Stimulated activated CD4-positive, alpha-beta T cell treated with anti-CD3 and anti-CD28 coated beads, TNF-alpha, amount 100 ng/mL, for 24 hours (primary cell): ENCODE results near the gene DUS3L.
"Not testable (repeated sequence)": the region's sequence is repeated elsewhere in the genome, so short reads cannot be mapped to it uniquely, and the experiment has no call there.

Experiments used
- DNase-seq, 3 experiments: peaks; one replicate each; pipeline ENCODE4 v3.0.0-alpha.2; 2020; ENCODE audit warnings: low read depth in 3 of 3

The DUS3L gene

DNA sequence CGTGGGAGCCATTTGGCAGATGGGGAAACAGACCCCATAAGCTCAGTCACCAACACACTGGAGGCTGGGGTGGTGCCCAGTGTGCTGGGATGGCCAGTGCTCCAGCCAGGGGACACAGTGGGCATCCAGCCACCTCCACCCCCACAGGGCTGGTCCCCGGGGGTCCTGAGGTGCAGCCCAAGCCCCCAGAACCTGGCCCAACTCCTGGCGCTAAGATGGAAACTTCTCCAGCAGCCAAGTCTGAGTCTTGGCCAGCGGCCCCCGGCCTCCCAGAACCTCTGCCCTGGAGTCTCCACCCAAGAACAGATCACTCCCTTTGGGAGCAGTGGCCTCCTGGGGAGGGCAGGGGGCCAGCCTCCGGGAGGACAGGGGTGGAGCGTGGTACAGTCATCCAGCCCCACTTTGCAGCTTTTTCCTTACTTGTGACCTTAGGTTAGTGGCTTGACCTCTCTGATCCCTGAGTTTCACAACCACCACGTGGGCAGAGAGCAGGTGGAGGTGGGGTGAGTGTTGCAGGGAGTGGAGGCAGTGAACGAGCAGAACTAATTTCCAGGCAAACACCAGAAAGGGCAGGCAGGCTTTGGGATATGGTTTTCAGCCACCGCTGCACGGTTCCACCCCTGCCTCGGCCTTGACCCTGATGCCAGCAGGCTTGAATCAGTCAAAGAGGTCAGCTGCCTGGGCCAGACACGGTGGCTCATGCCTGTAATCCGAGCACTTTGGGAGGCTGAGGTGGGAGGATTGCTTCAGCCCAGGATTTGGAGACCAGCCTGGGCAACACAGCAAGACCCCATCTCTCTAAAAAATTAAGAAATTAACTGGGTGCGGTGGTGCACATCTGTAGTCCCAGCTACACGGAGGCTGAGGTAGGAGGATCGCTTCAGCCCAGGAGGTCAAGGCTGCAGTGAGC, 9.7 kb upstream of the DUS3L start:
- no peak for DNase-seq

DNA sequence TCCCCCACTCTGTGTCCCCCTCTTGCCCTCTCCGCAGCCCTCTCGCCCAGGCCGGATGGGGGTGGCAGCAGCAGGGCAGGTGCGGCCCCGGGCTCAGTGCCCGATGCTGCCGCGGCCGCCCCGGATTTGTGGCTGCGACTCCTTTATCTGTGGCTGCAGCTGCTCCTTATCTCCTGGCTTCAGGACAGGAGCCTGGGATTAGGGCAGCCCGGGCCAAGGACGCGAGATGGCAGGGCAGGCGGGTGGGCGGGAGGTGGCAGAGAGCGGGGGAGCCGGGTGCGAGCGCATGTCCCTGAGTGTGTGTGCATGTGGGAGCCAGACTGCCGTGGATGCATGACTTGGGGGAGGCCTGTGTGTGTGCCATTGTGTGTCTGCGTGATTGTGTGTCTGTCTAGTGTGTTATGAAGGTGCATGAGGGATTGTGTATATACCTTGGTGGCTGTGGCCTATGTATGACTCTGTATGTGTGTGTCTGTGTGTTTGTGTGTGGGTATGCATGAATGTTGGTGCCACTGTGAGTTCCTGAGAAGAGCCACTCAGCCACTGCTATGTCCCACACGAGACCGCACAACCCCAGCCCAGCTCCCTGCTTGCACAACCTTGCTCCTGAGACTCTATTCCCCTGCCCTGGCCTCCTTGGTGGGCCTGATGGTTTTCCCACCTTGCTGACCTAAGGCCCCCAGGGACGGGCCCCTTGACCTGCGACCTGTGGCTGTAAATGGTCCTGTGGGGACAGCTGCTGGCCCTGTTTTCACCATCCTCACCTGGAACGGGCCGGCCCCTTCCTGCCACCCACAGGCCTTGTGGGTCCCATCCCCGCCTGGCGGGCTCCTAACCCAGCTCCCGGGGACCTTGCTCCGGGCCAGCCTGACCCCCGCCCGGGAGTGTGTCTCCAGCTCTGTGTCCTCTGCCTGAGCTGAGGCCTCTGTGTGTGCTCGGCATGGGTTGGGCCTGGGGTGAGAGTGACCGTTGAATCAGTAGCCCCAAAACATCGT, 8.6 kb upstream of the DUS3L start:
- DNase-seq: no peak

DNA sequence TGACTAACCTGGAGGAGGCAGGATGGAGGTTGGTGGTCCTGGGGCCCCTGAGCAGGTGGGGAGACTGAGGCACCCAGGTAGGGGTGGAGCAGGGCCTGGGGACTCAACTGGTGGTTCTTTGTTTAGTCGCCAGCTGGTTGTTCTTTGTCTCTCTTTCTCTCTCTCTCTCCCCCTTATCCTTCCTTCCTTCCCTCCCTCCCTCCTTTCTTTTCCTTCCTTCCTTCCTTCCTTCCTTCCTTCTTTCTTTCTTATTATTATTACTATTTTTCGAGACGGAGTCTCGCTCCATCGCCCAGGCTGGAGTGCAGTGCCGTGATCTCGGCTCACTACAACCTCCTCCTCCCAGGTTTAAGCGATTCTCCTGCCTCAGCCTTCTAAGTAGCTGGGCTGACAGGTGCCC, 7.3 kb upstream of the DUS3L start:
- DNase-seq: no peak

DNA sequence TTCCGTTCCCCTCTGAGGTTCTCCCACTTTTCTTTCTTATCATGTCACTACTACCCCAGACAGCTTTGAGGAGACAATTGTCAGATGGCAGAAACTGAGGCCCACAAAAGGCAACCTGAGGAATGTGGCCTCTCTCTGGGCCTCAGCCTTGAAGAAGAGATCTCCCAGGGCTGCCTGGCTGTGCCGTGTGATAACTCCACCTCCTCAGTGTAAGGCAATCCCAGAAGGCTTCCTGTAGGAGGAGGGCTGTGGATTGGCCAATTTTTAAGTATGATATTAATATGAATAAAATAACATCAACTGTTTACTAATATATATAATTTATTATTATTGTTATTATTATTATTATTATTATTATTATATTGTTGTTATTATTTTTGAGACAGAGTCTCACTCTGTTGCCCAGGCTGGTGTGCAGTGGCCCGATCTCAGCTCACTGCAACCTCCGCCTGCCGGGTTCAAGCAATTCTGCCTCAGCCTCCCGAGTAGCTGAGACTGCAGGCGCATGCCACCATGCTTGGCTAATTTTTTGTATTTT, 4.5 kb upstream of the DUS3L start:
- no peak for DNase-seq

DNA sequence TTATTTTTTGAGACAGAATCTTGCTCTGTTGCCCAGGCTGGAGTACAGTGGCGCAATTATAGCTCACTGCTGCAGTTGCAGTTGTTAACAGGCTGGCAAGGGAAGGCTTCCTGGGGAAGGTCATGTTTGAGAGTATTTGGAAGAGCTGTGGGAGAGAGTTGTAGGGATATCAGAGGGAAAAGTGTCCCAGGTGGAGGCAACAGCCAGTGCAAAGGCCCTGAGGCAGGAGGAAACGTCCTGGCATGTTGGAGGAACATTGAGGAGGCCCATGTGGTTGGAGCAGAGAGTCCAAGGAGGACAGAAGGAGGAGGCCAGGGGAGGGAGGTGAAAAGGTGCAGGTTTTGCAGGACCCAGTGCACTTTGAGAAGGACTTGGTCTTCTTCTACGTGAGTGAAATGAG, 2.2 kb upstream of the DUS3L start:
- no peak for DNase-seq

DNA sequence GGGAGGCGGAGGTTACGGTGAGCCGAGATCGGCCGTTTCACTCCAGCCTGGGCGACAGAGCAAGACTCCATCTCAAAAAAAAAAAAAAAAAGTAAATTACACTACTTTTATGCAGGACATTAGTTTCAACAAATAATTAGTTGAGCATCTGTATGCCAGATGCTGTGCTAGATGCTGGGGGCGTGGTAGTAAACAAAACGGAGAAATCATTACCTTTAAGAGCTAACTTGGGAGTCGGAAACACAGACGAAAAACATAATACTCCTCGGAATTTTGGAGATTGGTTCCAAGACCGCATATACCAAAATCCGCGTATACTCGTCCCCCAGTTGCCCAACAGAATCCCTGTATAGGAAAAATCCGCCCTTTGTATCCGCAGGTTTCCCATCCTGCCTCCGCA, 1.3 kb upstream of the DUS3L start:
- no peak for DNase-seq

DNA sequence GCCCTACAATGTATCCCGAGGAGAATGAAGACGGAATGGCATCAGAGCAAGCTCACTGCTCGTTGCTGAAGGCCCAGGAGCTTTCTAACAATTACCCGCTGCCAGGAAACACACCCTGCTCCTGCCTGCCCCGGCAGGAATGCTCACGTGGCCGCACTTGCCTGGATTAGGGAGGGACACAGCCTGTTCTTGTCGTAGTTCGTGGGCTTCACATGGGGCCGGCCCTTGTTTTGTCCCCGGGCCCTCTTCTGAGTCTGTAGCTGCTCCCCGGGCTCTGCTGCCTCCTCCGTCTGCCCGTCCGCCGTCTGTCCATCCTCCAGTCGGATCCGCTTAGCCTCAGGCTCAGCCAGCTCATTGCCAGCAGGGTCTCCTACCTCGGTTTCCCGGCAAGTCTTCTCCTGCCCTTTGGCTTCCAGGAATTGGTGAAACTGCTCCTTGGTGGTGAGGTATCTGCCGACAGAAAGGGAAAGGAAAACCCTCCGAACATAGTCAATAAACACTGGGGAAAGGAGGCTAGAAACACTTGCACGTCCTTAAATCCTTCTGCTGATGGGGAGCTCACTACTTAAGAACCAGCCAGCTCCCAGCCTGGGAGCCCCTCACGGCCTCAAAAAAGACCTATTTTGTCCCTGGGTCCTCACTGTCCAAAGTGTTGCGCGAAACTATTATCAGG, 941 bp downstream of the DUS3L start:
- no peak for DNase-seq

DNA sequence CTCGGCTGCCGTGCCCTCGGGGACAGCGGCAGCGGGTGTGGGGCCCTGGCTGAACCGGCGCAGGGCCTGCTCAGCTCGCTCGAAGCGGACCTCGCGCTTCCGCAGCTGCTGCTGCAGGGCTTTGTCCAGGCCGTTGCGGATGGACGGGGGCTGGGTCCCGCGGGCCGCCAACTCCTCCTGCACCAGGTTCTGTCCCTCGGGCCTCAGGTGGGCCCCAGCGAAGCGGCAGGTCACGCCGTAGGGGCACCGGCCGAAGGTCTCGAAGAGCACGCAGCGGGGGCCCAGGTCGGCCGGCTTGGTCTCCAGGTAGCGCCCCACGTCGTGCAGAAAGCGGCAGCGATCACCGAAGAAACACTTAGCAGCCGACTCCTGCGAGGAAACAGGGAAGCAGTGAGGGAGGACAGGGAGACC, 1.6 kb downstream of the DUS3L start:
- no peak for DNase-seq

DNA sequence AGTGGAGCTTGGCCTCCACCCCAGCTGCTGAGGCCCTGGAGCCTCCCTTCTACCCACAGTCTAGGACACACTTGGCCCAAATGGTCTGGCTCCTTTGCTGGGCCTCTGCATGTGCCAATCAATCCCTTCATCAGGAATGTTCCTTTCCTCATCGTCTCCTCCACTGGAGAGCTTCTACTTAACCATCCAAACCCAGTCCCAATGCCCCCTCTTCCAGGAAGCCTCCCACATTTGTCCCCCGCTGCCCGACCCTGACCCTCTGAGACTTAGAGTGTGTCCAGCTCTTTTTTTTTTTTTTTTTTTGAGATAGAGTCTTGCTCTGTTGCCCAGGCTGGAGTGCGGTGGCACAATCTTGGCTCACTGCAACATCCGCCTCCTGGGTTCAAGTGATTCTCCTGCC, 2.5 kb downstream of the DUS3L start:
- no peak for DNase-seq

DNA sequence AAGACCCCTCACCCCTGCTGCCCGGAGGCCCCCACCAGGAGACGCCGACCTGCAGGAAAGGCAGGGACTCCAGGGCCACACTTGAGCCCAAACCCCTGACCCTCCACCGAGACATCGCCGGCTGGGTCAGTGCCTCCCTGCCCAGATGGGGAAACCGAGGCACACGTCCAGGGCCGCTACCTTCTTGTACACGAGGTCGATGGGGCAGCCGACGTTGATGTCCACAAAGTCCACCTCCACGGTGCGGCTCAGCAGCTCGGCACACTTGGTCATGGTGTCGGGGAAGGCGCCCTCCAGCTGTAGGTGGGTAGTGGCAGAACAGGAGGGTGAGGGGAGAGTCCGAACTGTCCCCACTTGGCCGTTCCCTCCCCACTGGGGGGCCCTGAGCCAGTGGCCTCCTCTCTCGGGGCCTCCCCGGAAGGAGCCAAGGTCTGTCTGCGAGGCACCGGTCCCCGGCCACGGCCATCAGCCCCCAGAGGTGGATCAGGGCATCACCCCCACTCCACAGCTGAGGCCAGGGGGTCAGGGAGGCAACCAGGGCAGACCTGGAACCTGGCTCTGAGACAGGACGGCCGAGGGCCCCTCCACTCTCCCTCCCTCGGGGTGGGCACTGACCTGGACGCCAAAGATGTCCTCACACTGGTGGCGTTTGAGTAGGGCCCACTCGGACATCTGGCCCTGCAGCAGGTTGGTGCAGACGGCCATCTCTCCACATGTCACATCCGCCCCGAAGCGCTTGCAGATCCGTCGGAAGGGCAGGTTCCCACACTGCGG, 3.4 kb downstream of the DUS3L start:
- no peak for DNase-seq

DNA sequence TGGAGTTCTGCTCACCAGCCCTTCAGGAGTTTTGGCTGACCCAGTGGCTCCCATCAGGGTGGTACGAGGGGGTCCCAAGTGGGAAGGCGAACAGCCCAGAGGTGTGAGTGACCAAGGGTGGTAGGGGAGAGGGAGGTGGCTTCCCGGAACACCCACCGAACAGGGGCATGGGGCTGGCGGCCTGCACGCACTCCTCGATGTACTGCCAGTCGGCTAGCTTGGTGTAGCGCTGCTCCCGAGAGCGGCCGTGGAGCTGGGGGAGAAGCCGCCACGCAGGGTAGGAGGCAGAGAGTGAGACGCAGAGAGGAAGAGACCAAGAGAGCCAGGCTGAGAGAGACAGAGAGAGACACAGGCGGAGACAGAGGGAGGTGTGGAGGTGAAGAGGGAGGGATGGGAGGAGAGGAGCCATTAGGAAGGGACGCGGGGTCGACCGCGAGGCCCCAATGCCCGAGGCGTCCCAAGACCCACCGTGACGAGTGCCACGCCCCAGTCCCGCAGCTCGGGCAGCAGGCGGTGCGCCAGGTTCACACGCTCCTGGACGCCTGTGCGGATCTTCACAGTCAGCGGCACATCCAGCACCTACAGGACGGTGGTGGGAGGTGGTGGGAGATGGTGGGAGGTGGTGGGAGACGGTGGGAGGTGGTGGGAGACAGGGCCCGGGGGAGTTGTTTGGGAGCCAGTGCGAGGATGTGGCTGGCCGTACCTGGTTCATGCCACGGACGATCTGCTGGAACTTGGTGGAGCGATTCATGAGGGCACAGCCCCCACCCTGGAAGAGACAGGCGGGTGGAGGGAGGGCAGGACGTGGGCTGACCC, 4.2 kb downstream of the DUS3L start:
- no peak for DNase-seq

DNA sequence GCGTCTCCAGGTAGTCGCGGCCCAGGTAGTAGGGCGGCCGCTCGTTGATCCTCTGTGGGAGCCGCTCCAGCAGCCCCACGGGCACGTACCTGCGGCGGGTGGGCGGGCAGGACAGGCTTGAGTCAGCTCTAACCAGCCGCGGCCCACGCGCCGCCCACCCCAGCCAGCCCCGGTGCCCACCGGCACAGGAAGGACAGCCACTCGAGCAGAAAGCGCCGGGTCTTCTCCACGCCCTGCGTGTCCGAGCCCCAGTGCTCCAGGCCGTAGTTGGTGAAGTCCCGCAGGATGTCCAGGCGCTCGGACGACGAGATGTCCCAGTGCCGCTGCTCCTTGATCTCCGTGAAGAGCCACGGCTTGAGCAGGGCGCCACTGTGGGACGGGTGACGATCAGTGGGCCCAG, 5.5 kb downstream of the DUS3L start:
- DNase-seq: no peak

DNA sequence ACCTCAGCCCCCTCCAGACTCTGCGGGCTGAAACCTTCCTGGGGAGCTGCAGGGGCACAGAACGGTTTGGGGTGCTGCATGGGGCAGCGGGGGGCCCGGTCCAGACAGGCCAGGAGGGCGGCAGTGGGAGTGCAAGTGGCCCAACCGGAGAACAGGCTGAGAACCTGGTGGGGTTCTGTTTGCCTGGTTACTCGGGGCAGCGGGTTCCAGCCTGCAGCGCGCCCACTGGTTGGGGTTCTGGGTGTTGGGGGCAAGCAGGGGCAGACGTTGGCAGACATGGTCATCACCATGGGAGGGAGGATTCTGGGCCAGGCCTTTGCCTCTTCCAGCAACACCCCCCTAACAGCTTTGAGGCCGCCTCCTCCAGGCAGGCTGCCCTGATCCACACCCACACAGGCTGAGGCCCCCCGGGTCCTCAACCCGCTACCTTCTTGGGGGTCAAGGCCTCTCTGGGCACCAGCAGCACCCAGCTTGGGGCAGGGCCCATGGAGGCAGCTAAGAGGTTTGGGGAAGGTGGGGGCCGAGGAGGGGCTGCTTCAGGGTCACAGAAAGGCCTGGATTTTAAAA, 6.3 kb downstream of the DUS3L start, which contains the start of gene PRR22:
TSS of gene PRR22 (minus strand) at position 166 of the 567 bp plus-strand sequence. CDS start at position 80, 86 bp downstream.
- DNase-seq: no peak

DNA sequence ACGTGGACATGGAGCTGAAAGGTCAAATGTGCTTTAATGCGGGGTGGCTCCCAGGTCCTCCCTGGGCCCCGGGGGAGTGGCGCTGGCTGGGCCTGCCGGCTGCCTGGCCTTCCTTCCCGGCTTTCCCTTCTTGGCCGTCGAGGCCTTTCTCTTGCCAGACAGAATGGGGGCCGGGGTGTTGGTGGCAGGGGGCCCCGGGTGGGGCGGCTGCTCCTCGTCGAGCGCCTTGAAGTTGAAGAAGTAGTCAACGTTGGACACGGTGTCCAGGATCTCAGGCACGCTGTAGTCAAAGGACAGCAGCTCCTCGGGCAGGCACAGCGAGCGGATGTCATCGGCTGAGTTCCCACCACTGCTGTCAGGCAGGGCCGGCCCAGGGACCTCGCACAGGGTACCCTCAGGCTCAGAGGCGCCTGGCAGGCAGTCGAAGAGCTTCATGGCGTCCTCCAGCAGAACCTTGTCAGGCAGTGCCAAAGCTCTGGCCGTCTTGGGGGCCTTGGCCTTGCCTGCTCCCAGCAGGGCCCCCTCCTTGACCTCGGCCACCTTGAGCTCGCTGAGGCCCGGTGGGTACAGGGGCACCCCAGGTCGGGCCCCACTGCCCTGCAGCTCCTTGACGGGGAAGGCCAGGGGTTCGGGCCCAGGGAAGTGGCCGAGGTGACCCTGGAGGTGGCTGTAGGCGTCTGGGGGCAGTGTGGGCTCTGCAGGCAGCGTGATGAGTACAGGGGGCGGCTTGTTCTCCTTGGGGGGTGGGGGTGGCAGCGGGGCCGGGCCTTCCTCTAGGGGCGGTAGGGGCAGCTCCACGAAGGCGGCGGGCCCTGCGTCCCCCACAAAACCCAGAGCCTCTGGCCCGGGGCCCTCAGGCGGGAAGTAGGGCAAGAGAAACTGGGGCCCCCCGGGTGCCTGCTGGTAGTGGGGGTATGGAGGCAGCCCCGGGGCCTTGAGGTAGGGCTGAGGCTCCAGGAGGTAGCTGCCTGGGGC, 7.7 kb downstream of the DUS3L start:
- no peak for DNase-seq

DNA sequence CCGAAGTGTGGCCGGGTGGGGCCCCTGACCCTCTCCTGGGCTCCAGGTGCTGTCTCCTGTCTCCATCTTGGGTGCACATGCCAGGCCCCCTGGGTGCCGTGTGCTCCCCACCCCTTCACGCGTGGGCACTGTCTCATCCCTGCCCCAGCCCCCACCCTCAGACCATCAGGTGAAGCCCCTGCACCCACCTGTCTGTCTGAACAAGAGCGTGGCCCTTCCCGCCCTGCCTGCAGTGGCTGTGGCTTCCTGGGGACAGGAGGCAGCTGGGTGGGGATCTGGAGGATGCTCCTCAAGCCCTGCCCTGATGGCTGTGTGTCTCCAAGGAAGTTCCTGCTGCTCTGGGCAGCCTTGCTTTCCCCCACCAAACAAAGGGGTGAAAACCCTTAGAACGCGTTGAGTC, 8.6 kb downstream of the DUS3L start:
- DNase-seq: no peak

DNA sequence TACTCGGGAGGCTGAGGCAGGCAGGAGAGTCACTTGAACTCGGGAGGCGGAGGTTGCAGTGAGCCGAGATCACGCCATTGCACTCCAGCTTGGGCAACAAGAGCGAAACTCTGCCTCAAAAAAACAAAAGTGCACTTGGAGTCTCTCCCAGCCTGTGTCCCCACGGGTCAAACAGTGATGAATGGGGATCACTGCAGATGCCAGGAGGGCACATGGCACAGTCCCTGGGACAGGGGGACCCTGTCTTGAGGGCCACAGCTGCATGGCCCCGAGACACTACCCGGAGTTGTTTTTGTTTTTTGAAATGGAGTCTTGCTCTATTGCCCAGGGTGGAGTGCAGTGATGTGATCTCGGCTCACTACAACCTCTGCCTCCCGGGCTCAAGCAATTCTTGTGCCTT, 10.0 kb downstream of the DUS3L start:
- DNase-seq: not testable (repeated sequence)

DNA sequence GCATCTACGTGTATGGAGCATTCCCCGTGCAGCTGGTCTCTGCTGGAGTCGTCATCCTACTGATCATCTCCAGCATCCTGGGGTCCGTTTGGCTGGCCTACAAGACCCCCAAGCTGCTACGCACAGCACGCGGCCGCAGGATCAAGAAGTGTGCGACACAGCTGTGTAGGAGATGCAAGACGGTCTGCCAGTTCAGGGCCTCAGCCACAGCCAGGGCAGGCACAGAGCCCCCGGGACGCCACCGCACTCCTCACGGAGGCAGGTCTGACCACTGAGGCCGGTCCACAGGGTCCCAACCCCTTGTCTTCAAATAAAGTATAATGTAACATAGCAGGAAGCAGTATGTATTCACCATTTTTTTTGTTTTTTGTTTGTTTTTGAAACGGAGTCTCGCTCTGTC, 12.6 kb downstream of the DUS3L start:
- DNase-seq: no peak

DNA sequence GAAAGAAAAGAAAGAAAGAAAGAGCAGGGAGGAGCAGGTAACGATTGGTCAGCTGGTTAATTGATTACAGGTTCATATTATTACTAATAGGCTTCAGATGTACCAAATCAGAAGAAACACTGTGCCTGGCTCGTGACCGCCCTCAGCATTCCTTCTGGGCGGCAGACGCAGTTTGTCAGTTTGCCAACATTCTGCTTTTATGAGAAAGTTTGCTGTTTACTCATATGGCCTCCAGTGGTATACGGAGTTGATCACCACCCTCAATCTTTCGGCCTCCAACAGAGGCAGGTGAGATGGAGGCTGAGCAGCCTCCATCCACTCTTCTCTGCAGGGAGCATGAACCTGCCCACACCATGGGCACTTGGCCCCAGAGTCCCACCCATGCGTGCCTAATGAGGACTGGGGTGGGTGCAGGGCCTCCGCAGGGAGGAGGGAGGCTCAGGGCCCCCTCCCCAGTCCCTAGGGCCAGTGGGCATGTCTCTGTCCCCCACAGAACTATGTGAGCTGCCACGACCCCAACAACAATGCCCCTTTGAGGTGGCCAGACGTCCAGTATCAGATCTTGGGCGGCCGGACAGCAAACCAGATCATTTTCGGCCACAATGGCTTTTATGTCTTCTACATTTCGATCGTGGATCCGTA, 15.2 kb downstream of the DUS3L start:
- no peak for DNase-seq
